HL-60/S4 (cell line): ENCODE data around the gene TLK1.
"Not testable (repeated sequence)": the region's sequence is repeated elsewhere in the genome, so short reads cannot be mapped to it uniquely, and the experiment has no call there.

ENCODE experiments used
- in situ Hi-C: fragments of 300-500 bp; cut with MboI; formaldehyde crosslinking; loops from 2 replicates; pipeline ENCODE4 v1.14.3; 2022; ENCODE audit warnings: low sequenced_read_pairs

Gene TLK1

DNA sequence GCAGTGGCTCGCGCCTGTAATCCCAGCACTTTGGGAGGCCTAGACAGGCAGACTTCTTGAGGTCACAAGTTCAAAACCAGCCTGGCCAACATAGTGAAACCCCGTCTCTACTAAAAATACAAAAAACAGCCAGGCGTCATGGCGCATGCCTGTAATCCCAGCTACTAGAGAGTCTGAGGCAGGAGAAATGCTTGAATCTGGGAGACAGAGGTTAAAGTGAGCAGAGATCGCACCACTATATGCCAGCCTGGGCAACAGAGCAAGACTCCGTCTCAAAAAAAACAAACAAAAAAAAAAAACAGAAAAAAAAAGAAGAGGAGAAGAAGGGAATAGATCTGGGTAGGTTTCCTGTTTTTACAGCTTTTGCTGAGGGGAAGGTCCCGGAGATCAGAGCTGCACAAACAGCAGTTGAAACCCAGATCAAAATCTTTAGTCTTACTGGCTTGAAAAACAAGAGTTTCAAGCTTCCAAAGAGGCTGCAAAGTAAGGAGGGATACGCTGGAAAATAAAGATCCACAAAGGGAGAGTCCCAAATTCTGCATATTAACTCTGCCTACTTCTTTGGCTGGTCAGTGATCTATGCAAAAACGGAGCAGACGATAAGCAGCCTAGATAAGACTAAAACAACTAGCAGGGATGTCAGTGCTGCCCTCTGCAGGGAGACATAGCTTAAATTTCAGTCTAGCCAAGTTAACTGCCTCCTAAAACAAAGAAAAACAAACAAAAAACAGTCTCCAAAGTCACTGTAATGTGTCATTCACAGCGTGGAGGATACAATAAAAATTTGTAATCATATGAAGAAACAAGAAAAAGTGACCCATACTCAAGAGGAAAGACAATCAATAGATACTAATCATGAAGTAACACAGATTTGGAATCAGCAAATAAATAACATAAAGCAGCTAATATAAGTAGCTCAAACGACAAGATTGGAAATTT lies 74.1 kb downstream of the TLK1 start:
- in situ Hi-C loops, result no loop called here

DNA sequence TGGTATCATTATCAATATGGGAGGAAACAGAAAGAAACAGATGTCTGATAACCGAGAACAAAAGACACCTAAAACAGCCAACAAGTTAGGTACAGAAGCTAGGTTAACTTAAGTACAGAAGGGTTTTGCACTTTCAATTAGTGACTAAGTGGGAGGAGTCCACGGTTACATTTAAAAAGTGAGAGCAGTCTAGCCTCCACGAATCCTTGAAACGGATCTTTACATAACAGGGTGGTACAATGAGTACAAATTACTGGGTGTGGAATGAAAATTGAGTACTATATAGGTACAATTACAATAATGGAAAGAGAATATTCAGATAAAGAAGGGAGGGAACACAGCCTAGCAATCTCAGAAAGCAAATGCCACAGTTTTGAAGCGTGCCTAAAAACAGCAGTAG lies 76.6 kb downstream of the TLK1 start:
- in situ Hi-C loops, result no loop called here

DNA sequence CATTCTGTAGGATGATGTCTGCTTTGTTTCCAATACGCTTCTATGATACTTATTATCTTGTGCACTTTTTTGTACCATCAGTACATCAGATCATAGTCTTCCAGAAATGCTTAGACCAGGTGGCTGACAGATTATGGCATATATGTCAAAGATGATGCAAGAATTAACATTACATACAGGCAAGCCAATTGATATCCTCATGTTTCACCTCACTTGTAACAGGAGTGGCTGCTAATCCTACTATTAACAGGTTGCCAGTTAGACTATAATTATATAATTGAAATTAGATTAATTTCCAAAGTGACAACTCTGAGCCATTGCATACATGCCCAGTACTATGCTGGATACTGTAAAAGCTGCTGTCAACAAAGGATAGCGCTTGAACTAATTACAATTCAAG lies 77.2 kb downstream of the TLK1 start:
- in situ Hi-C loops, result no loop called here

DNA sequence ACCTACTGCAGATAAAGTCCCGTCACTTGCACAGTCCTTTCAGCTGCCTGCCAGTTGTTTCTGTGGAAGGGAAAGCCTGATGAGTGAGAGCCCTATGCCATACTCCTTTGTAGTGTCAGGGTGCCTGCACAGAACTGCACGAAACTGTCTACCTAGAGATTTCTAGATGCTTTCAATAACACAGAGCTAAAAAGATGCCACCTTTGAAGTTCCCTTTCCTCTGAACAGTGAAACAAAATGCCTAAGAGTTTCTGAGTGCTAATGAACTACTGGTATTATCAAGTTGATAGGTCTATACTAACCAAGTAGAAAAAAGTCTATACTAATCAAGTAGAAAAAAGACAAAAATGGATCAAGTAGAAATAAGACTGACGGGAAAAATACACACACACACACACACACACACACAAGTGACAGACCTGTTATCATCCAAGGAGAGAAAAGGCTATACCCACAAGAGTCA lies 79.0 kb downstream of the TLK1 start:
- in situ Hi-C loops, result no loop called here

DNA sequence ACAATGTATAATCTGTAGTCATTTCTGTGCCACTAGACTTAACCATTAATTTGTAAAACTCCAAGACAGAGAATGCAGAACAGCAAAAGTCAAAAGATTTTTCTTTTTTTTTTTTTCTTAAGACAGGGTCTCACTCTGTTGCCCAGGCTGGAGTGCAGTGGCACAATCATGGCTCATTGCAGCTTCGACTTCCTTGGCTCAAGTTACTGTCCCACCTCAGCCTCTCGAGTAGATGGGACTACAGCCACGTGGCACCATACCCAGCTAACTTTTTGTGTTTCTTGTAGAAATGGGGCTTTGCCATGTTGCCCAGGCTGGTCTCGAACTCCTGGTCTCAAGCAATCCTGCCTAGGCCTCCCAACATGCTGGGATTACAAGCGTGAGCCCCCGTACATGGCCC lies 80.1 kb downstream of the TLK1 start:
- in situ Hi-C loops, result no loop called here

DNA sequence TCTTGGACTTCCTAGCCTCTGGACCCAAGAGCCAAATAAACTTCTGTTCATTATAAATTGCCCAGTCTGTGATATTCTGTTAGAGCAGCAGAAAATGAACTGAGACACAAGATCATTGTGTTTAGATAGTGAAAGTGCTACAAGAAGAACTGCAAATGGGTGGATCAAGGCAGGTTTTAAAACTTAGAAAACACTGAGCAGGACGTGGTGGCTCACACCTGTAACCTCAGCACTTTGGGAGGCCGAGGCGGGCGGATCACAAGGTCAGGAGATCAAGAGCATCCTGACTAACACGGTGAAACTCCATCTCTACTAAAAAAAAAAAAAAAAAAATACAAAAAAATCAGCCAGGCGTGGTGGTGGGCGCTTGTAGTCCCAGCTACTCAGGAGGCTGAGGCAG lies 84.3 kb downstream of the TLK1 start:
- in situ Hi-C loops, result not testable (repeated sequence)

DNA sequence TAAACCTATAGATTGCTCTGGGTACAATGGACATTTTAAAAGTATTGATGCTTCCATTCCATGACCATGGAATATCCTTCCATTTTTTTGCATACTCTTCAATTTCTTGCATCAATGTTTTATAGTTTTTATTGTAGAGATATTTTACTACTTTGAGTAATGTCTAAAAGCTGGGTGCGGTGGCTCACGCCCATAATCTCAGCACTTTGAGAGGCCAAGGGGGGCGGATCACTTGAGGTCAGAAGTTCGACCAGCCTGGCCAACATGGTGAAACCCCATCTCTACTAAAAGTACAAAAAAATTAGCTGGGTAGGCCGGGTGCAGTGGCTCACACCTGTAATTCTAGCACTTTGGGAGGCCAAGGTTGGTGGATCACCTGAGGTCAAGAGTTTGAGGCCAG lies 88.5 kb downstream of the TLK1 start:
- in situ Hi-C loops, result no loop called here

DNA sequence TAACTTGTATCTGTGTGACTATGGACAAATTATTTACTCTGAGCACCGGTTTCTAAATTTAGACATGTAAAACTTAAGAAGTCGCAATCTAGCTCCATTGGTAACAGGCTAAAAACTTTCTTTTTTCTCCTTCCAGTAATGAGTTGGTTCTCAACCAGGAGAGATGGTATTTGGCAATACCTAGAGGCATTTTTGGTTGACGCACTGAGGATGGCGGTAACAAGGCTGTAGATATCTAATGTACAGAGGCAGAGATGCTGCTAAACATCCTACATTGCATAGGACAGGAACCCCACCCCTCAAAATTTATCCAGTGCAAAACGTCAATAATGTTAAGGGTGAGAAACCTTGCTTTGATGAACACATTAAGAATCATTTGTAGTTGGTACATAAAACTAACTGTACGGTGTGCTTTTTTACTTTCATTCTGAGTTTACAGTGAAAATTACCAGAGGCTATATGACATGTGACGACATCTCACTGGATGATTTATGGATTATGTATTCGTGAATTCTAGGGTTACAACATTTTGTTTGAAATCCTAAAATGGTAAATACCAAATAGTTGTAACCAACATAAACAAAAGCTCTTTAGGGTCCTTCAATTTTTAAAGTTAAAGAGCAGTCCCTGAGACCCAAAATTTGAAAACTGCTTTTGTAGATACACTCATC lies 91.3 kb downstream of the TLK1 start:
- in situ Hi-C loops, result no loop called here

DNA sequence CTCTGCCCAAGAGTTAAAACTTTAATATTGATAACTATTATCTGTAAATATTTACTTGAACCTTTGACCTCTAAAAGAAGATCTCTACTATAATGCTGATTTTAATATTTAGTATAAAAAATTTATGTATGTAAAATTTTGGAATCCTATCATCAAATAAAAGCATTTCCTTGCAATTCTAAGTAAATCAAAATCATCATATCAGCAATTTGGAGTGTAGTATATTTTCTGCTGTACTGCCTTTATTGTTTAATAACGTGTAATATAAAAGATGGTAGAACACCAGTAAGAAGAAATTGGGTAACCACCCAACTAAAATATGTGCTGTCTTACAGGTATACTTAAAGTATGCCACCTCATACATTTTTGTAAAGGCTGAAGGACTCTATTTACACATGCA lies 94.6 kb downstream of the TLK1 start:
- in situ Hi-C loops, result no loop called here

DNA sequence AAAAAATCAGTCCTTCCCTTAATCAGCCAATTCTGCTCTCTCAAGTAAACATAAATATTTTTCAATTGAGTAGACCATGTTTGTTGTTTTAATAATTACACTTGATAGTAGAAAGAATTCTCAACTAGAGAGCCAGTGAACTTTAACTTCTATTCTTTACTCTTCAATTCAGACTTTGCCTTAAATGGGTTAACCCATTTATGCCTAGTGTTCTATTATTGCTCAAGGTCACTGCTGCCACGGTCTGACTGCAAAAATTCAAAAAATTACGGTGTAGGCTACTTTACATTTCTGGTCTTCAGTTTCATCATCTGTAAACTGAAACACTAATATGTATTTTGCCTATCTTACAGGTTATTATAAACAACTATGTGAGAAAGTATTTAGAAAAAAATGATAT lies 103.1 kb downstream of the TLK1 start:
- in situ Hi-C loops, result no loop called here

DNA sequence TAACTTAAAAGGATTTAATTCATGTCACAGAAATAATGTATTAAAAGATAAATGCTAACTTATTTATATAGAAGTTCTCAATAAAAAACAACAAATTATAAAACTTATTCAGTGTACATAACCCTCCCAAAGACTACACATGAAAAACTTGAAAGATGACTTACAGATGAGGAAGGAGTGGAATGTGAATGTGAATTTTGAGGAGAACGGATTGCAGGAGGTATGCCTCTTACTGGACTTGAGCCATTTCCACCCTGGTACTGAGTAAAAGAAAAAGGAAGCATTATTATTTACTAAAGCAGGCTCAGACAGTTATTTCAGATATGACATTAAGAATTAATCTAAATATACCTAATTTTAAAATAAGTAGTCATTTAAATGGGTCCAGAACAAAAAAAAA lies 104.4 kb downstream of the TLK1 start:
- in situ Hi-C loops, result no loop called here

DNA sequence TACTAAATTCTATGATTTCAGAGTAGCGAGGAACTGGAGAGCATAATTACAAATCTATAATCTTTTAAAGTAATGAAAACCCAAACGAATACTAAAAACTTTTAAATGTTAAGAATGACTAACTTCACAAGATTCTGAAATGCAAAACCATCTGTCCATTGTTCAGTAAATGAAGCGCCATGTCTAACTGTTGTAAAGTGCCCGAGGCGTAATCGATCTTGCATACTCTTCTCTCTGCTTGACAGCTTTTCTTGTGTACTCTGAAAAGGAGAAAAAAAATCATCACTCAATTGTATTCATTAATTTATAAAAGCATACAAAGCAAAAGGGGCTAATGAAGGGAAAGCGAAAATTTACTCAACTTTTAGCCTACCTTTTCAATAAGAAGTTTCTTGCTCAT lies 111.0 kb downstream of the TLK1 start:
- in situ Hi-C loops, result no loop called here

DNA sequence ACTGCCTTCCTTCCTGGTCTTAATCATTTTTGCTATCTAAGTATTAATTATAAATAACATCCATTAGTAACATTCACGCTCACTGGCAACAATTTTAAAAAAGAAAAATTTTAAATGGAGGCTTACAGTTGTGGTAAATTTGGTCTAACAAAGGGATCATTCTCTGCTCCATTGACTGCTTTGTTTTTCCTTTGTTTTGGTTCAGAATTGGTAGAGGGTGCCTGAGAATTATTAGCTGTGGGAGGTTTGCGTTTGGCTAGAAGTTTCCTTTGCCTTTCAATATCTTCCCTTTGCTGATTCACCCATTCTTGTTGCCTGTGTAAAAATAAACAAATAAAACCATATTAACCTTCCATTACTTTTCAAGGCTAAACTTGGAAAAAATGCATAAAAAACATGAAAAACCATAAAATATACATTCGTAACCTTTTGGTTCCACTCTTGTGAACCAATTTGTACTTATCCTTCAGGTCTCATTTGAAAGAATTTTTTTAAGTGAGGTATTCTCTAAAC lies 114.6 kb downstream of the TLK1 start:
- in situ Hi-C loops, result no loop called here

DNA sequence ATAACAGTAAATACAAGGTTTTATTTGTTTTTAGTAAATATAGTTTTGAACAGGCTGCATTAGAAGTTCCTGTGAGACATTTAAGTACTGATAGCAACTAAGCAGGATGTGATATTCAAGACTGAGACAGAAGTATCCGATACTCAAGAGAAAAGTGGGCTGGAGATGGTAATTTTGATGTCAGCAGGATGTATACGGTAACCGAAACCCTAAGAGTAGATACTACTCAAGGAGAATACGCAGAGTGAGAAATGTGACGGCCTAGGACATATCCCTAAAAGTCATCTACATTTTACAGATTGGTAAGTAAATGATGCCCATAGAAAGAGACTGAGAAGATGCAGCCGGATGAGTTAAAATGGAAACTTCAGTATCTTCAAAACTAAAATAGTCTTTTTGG lies 116.3 kb downstream of the TLK1 start:
- in situ Hi-C loops, result no loop called here

DNA sequence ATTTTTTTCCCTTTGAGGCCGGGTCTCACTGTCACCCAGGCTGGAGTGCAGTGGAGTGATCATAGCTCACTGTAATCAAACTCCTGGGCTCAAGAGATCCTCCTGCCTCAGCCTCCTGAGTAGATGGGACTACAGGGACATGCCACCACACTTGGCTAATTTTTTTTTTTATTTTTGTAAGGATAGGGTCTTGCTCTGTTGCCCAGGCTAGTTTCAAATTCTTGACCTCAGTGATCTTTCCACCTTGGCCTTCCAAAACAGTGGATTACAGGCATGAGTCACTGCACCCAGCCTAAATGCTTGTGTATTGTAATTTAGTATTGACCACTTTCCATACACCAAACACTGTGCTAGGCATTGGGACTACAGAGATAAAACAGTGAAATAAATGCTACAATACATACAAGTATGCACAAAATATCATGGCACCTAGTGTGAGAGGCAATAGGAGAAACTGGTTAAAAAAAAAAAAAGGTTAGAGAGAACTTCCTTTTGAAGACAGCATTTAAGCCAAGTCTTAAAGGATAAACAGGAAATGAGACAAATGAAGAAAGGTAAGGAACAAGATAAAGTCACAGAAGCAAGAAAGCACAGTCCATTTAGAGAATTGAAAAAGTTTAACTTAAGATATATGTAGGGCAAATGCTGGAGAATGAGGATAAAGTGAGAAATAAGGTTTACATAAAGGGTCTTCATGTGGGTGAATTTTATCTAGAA lies 118.3 kb downstream of the TLK1 start:
- in situ Hi-C loops, result no loop called here

DNA sequence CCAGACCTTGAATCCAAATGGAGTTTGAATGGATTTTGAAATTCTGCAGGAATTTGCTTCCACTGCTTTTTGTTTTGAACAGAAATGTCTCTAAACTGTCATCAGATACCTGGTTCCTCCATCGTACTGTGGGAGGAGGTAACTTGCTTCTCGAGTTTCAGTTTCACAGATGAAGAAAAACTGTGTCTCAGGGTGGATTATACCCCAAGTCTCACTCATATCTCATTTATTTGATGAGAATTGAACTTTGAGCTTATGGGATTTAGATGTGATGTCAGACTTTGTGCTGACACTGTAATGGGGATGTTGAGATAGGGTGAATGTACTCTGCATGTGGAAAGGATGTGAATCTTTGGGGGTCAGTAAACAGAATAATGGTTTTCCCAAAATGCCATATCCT lies 124.2 kb downstream of the TLK1 start:
- in situ Hi-C loops, result no loop called here

DNA sequence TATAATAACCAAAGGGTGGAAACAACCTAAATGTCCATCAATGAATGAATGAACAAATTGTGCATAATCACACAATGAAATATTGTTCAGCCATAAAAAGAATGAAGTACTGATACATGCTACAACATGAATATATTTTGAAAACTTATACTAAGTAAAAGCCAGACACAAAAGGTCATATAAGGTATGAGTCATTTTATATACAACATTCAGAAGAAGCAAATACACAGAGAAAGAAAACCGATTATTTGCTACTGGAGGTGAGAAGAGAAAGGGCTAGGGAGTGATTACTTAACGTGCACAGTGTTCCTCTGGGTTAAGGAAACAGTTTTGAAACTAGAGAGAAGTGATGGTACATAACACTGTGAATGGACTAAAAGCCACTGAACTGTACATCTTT lies 126.4 kb downstream of the TLK1 start:
- in situ Hi-C loops, result no loop called here

DNA sequence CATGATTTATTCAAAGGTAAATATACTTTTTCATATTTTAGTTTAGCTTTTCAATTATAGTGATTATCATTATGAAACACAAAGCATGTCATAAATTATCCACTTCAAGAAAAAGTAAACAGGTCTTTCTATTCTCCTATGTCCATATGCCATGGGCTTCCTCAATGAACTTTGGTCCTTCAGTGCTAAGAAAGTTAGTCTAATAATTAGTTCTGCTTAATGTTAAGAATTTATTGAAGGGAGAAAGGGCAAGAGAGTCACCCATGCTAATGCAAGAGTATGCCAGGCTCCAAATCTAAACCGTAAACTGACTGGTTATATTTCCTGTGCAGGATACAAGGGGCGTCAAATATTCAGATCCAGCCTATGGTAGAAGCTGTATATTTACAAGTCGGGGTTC lies 135.5 kb downstream of the TLK1 start:
- in situ Hi-C loops, result no loop called here

DNA sequence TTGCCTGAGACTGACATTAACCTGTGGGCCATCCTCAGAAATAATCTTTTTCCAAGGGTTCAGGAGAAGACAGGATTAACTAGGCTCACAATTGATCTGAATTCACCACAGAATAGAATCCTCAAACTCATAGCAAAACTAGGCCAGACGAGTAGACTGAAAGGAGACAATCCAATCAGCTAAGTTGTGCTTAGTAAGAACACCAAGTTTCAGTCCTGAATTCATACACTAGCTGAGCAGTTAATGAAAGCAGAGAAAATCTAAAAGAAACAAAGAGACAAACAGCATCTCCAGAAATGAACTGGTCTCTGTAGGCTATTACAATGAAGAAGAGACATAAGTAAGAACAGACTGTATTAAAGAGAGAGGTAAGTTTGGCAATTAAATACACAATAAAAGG lies 142.2 kb downstream of the TLK1 start:
- in situ Hi-C loops, result no loop called here

DNA sequence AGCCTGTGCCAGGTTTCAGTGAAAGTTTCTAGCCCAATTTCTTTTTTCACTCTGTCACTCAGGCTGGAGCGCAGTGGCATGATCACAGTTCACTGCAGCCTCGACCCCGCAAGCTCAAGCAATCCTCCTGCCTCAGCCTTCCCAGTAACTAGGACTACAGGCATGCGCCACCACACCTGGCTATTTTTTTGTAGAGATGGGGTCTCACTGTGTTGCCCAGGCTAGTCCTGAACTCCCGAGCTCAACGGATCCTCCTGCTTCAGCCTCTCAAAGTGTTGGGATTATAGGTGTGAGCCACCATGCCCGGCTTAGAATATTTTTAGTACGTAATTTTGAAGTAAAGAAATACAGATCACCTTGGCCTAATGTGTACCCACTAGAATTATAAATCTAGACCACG lies 144.6 kb downstream of the TLK1 start:
- in situ Hi-C loops, result no loop called here

DNA sequence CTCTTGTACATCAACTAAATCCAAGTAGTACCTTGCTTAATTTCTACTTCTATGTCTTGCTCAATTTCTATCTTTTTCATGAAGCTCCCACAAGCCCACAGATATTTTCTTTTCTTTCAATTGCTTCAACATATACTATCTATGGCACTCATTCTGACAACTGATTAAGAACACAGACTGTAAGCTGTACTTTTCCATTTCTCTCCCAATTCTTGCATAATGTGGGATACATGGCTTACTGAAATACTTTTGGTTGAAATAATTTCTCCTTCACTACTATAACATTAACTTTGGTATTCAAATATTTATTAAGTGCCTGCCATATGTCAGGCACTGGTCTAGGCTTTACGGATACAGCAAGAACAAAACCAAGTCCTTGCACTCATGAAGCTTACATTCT lies 146.8 kb downstream of the TLK1 start:
- in situ Hi-C loops, result no loop called here

DNA sequence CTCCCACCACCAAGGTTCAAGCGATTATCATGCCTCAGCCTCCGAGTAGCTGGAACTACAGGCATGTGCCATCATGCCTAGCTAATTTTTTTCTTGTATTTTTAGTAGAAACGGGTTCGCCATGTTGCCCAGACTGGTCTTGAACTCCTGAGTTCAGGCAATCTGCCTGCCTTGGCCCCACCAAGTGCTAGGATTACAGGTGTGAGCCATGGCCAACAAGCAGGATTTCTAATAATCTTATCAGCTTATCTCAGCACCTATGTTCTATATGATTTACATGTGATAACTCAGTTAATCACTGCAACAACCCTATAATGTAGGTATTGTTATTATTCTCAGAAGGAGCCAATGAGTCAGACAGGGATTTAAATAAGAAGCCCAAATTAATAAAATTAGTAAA lies 151.3 kb downstream of the TLK1 start:
- in situ Hi-C loops, result no loop called here
